Stimulated activated CD8-positive, alpha-beta memory T cell treated with anti-CD3 and anti-CD28 coated beads, Interleukin-4, amount 100 ng/mL, for 4 hours (primary cell): ENCODE measurements around the gene DNM1.
A peak's percentile ranks its signal among the peaks of the same experiment; 100 is the strongest.
"Not testable (repeated sequence)": the region's sequence is repeated elsewhere in the genome, so short reads cannot be mapped to it uniquely, and the experiment has no call there.

Experiments used
- DNase-seq, 2 donors: peaks; one replicate each; pipeline ENCODE4 v3.0.0-alpha.2; 2020; ENCODE audit warnings: low read depth in 2 of 2, low spot score in 1 of 2

DNM1 gene

DNA sequence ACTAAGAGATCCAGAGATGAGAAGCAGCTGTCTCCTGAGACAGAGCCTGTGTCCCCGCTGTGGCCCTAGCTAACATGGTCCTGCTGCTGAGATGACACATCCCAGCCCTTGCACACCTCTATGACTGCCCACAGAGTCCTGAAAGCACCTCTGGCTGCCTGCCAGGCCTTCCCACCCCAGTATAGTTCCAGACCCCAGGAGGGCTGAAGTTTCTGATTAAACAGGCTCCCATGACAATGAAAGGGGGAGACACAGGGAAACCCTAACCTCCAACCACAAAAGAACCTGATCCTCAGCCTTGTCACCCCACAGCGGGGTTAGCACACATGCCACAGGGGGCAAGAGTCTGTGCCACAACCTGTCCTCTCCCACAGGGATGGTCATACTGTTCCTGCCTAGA, 27.5 kb upstream of the DNM1 start:
- no peak for DNase-seq

DNA sequence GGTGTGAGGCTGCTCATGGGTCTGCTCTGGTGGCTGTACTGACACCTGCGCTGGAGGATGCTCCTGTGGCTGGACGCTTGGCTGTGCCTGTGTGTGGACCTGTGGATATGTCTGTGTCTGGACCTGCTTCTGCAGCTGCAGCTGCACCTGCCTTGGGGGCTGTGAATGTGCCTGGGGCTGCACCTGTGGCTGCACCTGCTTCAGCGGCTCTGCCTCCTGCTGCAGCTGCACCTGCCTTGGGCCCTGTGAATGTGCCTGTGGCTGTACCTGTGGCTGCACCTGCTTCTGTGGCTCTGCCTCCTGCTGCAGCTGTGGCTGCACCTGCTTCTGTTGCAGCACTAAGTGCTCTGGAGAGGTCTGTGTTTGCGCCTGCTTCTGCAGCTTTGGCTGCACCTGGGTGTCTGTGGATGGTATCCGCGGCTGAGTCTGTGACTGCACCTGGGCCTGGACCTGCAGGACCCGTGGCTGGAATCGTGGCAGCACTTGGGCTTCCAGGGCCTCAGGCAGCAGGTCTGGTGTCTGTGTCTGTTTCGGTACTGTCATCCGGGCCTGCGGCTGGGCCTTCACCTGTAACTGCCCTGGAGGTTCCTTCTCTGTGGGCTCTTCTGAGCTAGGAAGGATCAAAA, 24.3 kb upstream of the DNM1 start:
- no peak for DNase-seq

DNA sequence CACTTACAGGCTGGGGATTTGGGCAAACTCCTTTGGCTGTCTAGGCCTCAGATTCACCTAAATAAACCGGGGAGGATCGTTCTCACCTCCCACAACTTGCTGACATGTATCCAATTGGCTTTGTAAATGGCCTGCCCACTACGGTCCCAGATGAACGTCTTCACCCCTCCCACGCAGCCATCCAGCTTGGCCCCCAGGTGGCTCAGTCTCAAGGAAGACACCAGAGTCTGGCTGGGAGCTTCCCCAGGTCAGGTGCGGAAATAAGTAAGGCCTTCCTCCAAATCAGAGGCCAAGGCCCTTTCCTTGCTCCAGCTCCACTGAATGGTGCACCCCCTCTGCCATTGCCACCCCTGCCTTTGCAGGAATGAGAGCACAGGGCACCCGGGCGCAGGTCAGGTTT, 23.2 kb upstream of the DNM1 start:
- DNase-seq, result no peak

DNA sequence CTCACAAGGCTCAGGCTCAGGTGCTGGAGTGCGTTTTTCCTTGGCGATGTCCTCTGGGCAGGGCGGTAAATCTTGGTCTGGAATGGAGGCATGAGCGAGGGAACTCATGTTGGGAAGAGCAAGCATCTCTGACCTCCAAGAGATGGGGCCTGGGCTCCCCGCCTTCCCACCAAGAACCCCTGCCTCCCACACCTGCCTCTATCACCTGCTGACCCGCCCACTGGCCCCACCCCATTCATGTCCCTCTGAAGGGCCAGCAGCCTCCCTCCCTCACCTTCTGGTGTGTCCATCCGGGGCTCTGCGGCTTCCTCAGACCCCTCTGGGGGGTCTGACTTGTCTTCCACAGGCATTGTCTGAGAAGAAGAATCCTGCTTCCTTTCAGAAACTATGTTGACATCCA, 22.7 kb upstream of the DNM1 start:
- no peak for DNase-seq

DNA sequence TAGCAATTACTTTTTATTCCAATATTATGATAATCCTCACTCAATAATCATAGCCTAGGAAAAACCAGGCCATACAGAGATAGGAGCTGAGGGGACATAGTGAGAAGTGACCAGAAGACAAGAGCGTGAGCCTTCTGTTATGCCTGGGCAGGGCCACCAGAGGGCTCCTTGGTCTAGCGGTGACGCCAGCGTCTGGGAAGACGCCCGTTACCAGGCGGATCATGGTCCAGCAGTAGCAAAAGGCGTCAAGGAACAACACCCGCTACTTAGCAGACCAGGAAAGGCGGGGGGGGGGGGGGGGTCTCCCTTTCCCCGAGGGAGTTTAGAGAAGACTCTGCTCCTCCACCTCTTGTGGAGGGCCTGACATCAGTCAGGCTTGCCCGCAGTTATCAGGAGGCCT, 21.7 kb upstream of the DNM1 start:
- DNase-seq, result not testable (repeated sequence)

DNA sequence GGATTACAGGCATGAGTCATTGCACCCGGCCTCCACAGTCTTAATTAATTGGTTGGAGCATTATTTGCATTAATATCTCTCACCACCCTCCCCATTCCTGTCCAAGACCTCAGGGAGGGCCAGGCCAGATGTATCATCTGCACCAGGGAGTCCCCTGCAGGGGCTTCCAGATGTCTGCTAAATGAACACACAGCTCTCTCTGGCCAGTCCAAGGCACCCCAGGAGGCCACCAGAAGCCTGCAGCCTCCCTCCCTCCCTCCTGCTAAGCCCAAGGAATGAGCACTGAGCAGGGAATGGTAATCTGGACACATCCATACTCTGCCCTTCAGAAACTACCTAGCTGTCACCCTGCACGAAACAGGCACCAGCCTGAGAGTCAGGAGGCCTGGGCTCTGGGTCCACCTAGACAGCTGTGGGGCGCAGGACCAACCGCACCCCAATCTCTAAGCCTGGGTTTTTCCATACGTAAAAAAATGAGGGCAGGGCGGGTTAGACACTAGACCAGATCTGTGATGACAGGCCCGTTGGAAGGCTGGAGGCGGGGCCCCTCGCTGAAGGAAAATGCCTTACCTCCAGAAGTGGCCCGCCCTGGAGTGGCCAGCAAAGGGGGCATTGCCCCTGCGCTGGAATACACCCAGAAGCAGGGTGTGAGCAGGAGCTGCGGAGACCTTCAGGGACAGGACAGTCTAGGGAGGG, 20.1 kb upstream of the DNM1 start:
- no peak for DNase-seq

DNA sequence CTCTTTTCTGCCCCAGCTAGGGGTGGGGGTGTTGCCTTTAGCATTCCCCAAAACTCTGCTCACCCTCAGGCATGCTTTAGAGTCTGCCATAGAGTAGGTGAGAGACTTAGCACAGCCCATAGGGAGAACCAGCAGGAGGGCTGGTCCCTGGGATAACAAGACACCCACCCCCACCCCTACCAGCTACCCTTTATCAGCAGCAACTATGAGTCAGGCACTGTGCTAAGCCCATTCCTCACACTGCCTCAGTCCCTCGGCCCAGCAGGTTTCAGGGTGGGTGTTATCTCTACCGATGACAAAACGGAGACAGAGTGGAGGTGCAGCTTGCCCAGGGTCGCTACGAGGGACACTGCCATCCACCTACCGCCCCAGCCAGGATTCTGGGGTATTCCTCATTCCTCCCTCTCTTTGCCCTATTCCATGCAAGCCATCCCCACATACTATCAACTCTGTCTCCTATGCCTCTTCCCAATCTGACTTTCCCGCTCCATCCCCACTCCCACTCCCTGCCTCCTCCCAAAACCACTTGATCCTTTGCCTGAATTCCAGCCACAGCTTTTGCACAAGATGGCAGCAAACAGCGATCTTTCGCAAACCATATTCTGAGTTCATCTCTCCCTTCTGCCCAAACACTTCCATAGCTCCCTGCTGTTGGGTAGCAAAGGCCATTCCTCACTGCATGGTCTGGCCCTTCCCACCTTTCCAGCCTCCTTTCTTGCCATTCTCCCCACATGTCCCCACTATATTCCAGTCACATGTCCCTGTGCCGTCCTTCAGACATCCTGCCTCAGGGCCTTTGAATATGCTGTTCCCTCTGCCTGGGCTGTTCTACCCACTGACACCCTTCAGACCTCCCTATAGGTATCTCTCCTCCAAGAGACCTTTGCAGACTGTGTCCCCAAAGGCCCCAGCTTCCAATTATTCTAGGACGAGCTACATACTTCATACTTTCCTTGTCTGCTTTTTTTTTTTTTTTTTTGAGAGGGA, 16.9 kb upstream of the DNM1 start:
- DNase-seq, result no peak

DNA sequence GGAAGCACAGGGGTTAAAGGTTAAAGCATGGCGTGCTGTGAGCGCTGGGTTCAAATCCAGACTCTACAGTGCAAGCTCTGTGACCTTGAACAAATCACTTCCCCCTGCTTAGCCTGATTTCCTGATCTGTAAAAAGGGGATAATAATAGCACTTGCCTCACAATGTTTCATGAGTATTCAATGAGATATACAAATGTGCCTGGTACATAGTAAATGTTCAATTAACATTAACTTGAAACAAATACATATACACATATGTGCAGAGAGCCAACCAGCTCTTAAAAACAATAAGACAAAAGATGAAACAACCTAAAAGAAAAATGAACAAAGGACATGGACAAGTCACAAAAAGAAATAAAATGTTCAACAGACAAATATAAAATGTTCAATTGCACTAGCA, 15.8 kb upstream of the DNM1 start:
- no peak for DNase-seq

DNA sequence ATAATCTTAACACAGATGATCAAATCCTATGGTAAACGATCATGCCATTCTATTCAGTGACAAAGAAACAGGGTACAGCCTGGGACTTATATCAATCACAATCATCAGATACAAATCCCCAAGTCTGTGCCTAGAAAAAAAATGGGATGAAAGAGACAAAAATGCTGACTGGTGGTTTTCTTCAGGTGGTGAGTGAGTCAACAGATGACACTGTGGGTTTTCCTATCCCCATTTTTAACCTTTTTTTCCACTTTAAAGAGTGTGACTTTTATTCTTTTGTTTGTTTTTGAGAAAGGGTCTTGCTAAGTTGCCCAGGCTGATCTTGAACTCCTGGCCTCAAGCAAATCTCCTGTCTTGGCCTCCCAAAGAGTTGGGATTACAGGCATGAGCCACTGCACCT, 15.0 kb upstream of the DNM1 start:
- no peak for DNase-seq

DNA sequence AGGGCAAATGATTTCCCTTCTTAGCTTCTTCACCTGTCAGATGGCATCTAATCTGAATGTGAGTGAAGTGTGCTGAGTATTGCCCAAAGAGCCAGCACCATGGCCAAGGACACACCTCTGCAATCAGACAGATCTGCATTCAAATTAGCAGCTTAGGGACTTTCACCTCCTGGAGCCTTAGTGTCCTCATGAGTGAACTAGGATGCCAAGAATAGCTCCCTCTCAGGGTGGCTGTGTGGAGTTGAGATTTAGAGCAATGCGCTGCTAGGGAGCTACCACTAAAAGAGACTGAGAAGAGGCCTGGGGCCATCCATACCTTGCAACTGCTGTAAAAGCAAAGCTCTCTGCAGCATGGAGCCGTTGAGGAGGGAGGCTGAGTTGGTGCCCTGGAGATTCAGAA, 13.2 kb upstream of the DNM1 start:
- DNase-seq, result no peak

DNA sequence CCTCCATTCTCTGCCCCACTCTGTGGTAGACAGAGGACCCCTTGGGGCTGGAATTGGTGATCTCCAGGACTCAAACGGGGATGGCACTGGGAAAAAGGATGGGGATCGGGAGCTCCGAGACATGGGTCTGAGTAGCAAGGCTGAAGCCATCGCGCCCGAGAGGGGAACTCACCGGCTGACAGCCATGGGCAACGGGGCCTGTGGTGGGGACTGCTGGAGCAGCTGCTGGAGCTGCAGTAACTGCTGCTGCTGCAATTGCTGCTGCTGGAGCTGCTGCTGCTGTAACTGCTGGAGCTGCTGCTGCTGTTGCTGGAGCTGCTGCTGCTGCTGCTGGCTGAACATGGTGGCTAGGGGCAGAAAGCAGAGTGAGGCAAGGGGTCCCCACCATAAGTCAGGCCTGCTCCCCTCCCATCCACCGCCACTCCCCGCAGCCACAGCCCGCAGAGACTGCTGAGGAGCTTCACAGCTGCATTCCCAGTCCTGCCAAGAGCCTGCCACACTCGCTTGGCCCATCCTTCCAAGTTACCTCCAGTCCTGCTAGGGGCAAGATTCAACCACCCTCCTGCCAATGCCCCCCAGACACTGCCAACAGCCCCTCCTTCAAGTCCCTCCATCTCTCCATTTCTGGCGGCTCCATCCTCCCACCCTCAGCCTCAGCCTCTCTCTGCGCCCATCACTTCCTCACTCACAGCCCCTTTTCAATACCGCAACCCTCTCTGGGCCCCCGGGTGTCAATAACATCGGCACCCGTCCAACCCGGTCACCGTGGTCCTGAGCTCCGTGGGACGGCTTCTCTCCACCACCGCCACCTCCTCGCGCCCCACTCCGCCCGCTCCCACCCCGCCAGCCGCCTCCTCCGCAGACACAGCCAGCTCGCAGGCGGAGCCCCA, 12.4 kb upstream of the DNM1 start:
- DNase-seq, result no peak

DNA sequence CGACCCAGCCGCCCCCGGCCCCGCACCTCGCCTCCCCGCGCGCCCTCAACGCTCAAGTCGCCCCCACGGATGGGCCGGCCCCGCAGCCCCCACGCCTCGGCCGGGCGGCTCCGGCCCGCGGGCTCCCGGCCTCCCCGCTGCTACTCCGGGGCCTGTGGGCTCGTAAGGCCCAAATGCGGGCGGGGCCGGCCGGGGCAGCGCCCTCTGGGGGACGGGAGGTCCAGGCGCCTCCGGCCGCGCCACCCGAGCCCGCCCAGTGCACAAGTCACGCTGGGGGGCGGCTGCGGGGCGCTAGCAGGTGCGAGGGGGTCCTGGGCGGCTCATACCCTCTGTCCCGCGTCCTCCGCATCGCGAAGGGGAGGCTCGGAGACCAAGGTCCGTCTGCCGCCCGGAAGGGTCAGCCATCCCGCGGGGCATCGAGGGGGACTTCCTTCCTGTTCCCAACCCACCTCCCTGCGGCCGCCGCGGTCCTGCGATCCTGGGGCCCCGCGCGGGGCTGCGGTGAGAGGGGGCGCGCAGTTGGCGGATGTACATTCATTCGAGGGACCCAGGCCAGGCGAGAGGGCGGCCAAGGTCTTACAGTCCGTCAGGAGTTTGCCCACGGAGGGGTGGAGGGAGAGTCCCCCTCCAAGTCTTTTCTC, 11.7 kb upstream of the DNM1 start, which contains the start of gene CIZ1:
CIZ1 (minus strand) TSS at position 167 of the 641 bp plus-strand sequence. CDS start 715 bp downstream, outside the sequence.
- peak; percentile 38 to 42 for DNase-seq

DNA sequence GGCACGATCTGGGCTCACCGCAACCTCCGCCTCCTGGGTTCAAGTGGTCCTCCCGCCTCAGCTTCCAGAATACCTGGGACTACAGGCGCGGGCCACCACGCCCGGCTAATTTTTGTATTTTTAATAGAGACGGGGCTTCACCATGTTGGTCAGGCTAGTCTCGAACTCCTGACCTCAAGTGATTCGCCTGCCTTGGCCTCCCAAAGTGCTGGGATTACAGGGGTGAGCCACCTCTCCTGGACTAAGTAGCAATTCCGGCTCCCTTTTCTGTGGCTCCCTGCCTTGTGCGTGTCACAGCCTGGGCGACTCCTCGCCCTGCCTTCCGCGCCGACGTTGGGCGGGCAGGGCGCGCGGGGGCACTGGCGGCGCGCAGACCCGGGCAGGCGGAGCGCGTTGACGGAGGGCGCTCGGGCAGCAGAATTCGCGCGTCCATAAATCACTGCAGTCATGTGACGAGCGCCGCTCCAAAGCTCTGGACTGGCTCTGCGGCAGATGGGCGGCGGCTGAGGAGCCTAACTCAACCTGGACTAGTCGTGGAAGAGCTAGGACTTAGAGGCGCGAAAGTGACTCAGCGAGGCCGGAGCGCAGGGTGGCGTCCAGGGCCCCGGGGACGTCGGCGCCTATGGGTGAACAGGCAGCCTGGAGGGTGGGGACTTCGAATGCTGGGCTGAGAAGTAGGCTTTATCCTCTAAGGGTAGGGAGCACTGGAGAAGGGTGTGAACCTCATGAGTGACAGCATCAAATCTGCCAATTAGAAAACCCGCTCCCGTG, 10.4 kb upstream of the DNM1 start:
- DNase-seq, result no peak

DNA sequence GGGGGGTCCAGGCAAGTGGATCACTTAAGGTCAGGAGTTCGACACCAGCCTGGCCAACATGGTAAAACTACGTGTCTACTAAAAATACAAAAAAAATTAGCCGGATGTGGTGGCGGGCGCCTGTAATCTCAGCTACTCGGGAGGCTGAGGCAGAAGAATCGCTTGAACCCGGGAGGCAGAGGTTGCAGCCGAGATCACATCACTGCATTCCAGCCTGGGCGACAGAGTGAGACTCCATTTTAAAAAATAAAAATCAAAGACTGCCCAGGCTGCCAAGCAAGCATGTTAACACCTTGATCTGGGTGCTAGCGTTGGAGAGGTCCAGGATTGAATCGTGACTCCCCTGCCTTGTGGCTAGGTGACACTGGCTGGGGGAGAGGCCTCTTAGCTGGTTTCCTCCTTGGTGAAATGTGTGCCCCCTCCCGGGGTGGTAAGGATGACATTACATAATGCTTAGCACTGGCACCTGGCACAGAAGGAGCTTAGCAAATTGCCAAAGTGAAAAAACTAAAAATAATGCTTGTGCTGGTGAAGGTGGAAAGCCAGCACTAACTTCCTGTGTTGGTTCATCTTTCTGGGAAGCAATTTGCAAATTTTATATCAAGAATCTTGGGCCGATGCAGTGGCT, 9.6 kb upstream of the DNM1 start:
- DNase-seq, result no peak

DNA sequence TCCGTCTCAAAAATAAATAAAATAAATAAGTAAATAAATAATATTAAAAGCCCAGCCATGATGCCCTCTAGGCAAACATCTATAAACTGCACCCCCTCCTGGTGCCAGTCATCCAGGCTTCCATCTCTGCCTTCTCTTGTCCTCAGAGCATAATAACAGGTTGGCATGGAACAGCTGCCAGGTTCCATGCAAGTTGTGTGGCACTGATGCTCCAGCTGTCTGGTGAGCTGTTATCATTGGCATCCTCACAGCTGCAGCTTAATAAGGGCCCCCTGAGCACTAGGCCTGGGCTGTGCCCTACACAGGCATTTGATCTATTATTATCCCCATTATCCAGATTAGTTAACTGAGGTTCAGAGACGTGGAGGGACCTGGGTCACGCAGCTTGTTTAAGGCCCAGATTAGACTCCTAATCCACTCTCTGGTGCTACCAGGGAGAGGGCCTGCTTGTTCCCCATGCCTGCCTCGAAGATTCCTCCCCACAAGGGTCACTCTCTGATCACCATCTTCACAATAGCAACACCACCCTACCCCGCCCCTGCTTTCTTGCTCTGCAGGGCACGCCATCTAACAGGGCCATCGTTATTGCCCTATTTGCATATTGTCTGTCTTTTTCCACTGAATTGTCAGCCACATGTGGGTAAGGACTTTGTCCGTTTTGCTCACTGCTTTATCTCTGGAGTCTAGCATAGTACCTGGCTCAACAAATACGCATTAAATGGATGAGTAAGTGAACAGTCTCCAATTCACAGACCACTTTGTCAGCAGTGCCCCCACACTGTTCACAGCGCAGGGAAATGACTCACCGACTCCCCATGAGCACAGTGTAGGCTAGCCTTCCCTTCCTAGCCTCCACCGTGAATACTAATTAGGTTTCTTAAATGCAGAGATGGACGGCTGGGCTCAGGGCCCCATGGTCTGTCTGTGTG, 1.5 kb upstream of the DNM1 start:
- no peak for DNase-seq

DNA sequence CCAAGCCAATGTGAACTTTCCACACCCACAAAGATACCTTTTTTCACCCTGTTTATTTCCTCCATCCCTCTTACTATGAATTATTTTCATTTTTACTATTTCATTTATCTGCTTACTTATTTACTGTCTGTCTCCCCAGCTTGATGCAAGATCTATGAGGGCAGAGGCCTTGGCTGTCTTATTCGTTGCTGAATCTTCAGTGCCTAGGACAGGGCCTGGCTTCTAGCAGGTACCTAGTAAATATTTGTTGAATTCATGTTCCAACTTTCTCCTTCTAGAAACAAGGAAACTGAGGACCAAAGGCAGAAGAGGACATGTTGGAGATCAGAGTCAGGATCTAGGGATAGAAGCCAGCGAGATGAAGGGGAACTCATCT, 543 bp upstream of the DNM1 start:
- no peak for DNase-seq

DNA sequence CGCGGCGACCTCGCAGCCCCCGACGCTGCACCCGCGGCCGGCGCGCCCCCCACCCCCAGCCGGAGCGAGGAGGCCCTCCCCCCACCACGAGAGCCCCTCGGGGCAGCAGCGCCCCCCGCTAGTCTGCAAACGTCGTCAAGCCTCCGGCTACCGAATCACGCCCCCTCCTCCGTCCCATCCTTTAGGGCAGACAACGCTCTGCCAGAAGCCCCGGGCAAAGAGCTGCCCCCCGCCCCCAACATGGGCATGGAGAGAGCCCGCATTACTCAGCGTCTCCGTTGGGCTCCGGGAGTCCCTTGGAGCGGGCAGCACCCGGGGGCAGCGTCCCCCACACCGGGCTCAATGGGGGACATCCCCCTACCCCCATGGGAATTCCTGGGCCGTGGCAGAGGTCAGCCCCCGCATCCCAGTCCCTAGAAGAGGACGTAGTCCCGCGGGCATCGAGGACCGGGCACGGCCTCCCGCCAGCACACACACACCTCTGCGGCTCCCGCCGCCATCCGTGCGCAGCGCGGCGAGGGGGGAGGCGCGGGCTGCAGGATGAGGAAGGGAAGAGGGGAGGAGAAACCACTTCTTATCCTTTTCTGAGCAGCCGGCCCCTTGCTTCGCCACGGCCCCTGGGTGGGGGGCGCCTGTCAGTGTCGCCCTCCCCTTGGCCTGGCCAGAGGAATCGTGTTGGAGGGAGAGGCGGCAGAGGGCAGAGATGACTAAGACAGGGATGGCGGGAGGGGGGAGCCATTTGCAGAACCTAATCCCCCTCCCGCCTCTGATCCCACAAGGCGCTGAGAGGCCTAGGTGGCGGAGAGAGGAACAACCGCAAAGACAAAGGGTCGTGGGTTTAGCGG, 750 bp downstream of the DNM1 start:
- no peak for DNase-seq
